LNCAP (cell line): ENCODE measurements around the gene DISP2.

ENCODE experiments used
- TF ChIP-seq, protein P1 (sequence below): fragments of 450-650 bp; IDR thresholded peaks from 2 replicates; pipeline ENCODE4 v1.5.1; 2017; ENCODE audit warnings: mild to moderate bottlenecking

Gene DISP2

DNA sequence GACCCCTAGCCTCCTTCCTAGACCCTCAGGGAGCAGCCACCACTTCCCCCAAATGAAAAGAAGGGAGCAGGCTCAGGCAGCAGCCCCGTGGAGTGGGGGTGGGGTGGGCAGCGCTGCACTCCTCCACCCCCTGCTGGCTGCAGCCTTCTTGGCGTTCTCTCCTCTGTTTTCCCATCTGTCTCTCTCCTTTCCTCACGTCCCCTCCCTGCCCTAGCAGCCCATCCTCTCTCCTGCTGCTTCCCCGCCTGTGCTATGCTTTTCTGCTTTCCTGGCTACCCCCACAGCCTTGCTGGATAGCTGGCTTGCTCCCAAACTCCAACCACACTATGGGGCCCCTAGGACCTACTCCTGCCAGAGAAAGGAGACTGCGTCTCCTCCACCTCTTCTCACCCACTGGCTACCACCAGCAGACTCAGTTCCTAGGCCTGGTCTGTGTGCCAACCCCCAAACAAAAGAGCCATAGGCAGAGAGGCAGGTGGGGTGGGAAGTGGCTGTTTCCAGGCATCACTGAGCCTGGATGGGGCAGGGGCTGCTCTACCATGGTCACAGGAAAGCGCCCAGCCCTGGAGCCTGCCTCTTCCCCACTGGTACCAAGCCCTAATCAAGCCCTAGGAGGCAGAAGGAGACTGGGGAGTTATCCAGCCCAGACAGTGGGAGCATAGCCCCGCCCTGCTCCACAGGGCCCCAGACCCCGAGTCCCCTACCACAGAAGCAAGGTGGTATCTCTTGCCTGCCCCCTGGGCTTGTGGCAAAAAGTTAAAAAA lies 3.4 kb upstream of the DISP2 start:
- TF ChIP-seq, protein P1, sequence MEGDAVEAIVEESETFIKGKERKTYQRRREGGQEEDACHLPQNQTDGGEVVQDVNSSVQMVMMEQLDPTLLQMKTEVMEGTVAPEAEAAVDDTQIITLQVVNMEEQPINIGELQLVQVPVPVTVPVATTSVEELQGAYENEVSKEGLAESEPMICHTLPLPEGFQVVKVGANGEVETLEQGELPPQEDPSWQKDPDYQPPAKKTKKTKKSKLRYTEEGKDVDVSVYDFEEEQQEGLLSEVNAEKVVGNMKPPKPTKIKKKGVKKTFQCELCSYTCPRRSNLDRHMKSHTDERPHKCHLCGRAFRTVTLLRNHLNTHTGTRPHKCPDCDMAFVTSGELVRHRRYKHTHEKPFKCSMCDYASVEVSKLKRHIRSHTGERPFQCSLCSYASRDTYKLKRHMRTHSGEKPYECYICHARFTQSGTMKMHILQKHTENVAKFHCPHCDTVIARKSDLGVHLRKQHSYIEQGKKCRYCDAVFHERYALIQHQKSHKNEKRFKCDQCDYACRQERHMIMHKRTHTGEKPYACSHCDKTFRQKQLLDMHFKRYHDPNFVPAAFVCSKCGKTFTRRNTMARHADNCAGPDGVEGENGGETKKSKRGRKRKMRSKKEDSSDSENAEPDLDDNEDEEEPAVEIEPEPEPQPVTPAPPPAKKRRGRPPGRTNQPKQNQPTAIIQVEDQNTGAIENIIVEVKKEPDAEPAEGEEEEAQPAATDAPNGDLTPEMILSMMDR: no peak; the same call in 1 of the 2 replicates

- TF ChIP-seq, protein P1: no peak
Measured at GRCh38 chr15:40355976-40356585, 1.9 kb upstream of the DISP2 start.

DNA sequence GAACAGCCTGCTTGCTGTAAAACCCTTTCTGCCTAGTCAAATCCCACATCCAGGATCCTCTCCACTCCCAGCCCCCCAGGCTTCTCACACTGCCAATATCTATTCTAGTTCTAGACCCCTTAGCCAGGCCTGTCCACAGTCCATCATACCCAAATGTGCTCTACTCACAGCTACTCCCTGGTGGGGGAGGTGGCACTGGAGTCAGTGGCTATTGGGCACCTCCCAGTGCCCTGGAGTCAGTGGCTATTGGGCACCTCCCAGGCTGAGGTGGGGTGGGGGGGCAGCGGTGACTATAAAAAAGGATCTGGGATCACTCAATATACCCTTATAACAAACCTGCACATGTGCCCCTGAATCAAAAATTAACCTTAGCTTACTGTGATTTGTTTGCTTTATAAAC lies 773 bp upstream of the DISP2 start:
- TF ChIP-seq, protein P1: no peak

DNA sequence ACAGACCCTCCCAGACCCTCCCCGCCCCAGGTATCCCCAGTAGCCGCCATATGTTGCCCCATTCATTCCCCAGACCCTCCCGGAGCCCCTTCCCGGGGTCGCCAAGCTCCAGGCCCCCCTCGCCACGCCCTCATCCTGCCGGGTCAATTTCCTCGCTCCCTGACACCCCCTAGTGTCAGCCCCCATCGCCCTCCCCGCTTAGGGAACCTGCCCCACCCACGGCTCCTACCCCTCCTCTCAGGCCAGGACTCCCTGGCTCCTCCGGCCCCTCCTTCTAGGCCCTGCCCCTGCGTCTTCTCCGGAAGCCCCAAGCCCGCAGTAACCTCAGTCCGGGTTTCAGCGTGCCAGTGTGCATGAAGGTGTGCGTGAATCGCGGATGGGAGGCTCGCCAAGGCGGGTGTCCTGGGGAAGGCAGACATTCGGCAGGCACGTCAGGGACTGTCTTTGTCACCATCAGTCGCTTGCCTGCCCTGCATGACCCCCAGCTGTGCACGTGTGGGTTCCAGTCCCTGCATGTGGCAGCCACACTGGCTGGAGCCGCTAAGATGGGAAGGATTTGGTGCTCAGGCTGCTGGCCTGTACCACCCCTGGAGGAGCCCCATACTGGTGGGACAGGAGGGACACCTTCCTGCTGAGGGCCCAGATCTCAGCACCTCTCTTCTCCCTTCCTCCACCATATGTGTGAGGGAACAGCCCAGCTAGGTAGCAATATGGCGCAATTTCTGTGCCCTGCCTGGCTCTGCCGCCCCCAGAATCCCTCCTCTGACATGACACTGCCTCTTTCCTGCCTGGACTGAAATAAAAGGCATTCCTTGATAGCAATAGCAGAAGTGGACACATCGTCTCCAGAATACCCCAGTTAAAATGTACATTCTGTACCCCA lies 693 bp downstream of the DISP2 start:
- TF ChIP-seq, protein P1: no peak; the same call in 1 of the 2 replicates

DNA sequence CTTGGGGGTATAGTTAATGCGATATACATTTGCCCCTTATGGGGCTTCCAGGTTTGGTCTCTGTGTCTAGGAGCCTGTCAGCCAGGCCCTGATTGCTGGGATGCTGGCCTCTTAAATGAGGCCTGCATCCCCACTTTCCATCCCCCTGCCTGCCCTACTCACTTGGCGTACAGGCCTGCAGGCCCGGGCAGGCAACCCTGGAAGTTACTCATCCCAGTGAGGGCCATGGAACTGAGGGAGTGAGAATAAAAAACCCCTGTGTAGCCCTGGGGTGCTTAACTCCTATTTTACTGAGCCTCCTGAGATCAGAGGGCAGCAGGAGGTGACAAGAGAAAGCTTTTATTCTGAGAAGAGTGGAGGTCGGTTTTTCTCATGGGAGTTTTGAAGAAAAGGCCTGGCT lies 2.0 kb downstream of the DISP2 start:
- TF ChIP-seq, protein P1: no peak

DNA sequence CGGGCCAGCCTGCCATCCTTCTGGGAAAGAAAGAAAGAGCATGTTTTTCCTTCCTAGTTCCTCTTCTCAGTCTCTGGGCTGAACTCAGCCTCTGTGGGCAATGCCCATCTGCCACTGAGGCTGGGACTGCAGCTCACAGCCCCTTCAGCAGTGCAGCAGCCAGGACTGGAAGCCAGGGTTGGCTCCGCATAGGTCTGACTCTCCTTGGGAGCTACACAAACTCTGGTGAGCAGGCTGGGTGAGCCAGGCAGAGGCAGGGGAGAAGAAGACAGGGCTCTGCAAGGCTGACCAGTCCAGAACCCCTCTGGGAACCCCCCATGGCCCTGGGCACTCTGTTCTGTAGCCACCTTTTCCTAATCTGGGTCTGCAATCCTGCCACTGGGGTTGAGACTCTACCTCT lies 3.6 kb downstream of the DISP2 start:
- TF ChIP-seq, protein P1: no peak

GRCh38 chr15:40363611-40364010 lies 5.6 kb downstream of the DISP2 start:
- TF ChIP-seq, protein P1: no peak
